ENCODE data around the gene INO80D. TPM values are rescaled to one million over a fixed set of nuclear protein-coding genes. Genes with fewer than 3 reads are reported as not detected.
A peak's percentile ranks its signal among the peaks of the same experiment; 100 is the strongest.

The INO80D gene
- total RNA-seq, 1 experiment from 2014 or later, result 14.4 TPM

GRCh38 chr2:206011018-206011614, 74.9 kb downstream of the INO80D start:
- BruUV-seq (replicated peaks), result no TSS peak
- no peak overlapping the region for H3K4me2 ChIP-seq (ENCODE audit: low read length)
- ChIA-PET RAD21 (ENCODE audit: low non-redundant PET in 1 of 2, low total read pairs in 2 of 2, uncharacterized antibody in 2 of 2, unreplicated experiment in 2 of 2) (no interaction called here), CTCF (no interaction called here), POLR2A (no interaction called here)
- ATAC-seq, result no peak; the same call in 1 of the 2 replicates
- no peaks in the 10 kb centered on the region; a peak in 1 of 4 replicates for H3K9me3 ChIP-seq (ENCODE audit: control insufficient read depth in 1 of 2, insufficient read depth in 1 of 2, low read depth in 1 of 2, low read length in 2 of 2)
- no peak overlapping the region for H2AFZ ChIP-seq (ENCODE audit: low read depth, low read length, poor library complexity, severe bottlenecking)
- H3K79me2 ChIP-seq (ENCODE audit: insufficient read depth, low read length), result no peaks in the 10 kb centered on the region
- TF ChIP-seq ZNF274 (IDR thresholded peaks at IDR 0.05; ENCODE audit: low read depth, low read length) (no peak), EZH2phosphoT487 (IDR thresholded peaks at IDR 0.05; ENCODE audit: borderline replicate concordance) (no peak), EZH2 (IDR thresholded peaks at IDR 0.05) (no peak), EGR1 (IDR thresholded peaks at IDR 0.05; ENCODE audit: low read depth) (no peak)
- H3K4me1 ChIP-seq (ENCODE audit: control insufficient read depth in 1 of 2, insufficient read depth in 2 of 2, low read length in 2 of 2), result no peaks in the 10 kb centered on the region; a peak in 1 of 4 replicates
- no peak overlapping the region for H3K9ac ChIP-seq (ENCODE audit: low read length)
- intact Hi-C loops (cut with micrococcal nuclease), result no loop called here
- no peaks in the 10 kb centered on the region for H3K9me2 ChIP-seq (ENCODE audit: insufficient read depth)
- DNase-seq (ENCODE audit: low read depth, low spot score), result no peak
- H3K27me3 ChIP-seq (ENCODE audit: insufficient read depth, low read length), result no peaks in the 10 kb centered on the region
- no peak overlapping the region for H3K27ac ChIP-seq (ENCODE audit: low read depth, low read length)
- no peaks in the 10 kb centered on the region for H4K20me1 ChIP-seq (ENCODE audit: insufficient read depth)
- H3K36me3 ChIP-seq (ENCODE audit: control insufficient read depth in 1 of 2, insufficient read depth in 2 of 2, low read length in 2 of 2), result no peaks in the 10 kb centered on the region; a peak in 1 of 4 replicates
- H3K4me3 ChIP-seq (replicated peaks in 1 of 2; ENCODE audit: low read depth in 1 of 2, low read length in 2 of 2), result no peak overlapping the region

DNA sequence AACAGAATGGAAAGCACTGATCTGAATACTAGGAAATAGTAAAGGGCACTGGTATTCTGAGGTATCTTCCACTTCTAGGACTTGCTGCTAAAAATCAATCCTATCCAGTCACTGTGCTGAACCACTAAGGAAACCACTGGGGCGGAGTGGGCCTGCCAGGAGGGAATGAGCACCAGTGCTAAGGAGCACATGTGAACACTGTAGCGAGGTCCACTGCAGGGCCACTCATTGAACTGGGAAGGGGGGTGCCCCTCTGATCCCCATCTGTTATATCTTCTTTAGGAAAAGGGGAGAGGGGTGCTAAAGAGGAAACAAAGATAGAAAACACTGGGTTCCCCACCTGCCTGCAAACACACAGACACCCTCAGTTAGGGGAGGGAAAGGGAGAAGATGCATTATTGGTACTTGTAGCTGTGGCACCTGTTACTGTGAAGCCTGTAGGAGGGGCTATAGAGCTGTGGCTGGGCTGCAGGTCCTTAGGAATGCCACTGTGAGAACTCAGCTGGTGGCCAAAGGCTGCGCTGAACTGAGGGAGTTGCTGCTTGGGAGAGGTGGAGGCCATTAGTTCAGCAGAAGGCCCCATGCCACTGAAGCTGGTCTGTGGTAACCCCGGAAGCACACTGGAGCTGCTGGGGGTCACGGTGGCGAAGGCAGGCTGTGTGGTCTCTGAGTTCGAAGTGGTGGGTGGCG, 81.8 kb downstream of the INO80D start:
- Histone ChIP-seq H4K20me1 (ENCODE audit: insufficient read depth) (no peaks in the 10 kb centered on the region), H3K79me2 (ENCODE audit: insufficient read depth, low read length) (no peaks in the 10 kb centered on the region), H3K27ac (ENCODE audit: low read depth, low read length) (no peak overlapping the region), H2AFZ (ENCODE audit: low read depth, low read length, poor library complexity, severe bottlenecking) (no peak overlapping the region), H3K9me2 (ENCODE audit: insufficient read depth) (no peaks in the 10 kb centered on the region), H3K27me3 (ENCODE audit: insufficient read depth, low read length) (no peaks in the 10 kb centered on the region), H3K9me3 (ENCODE audit: control insufficient read depth in 1 of 2, insufficient read depth in 1 of 2, low read depth in 1 of 2, low read length in 2 of 2) (no peaks in the 10 kb centered on the region), H3K4me1 (ENCODE audit: control insufficient read depth in 1 of 2, insufficient read depth in 2 of 2, low read length in 2 of 2) (no peaks in the 10 kb centered on the region), H3K36me3 (ENCODE audit: control insufficient read depth in 1 of 2, insufficient read depth in 2 of 2, low read length in 2 of 2) (no peaks in the 10 kb centered on the region), H3K4me3 (replicated peaks in 1 of 2; ENCODE audit: low read depth in 1 of 2, low read length in 2 of 2) (no peak overlapping the region), H3K4me2 (ENCODE audit: low read length) (no peak overlapping the region), H3K9ac (ENCODE audit: low read length) (no peak overlapping the region)
- DNase-seq (ENCODE audit: low read depth, low spot score) (peak; percentile 6), ATAC-seq (peak; percentile 91)
- CTCF ChIA-PET, result interaction anchor here (0.6 to 1.4 kb wide), 4 partner anchors 150 to 555 kb away, joined by 3 to 6 read pairs (median 3); no protein-coding TSS in a partner anchor
- RAD21 ChIA-PET (ENCODE audit: low non-redundant PET in 1 of 2, low total read pairs in 2 of 2, uncharacterized antibody in 2 of 2, unreplicated experiment in 2 of 2), result no interaction called here
- TF ChIP-seq CTCF (IDR thresholded peaks at IDR 0.05 in 2 of 3, conservative IDR thresholded peaks at IDR 0.05 in 1 of 3; ENCODE audit: borderline replicate concordance in 1 of 3, insufficient read depth in 1 of 3, low read depth in 2 of 3, low read length in 2 of 3) (peak in 2 of 3 experiments; percentile 58 to 59; a peak in 4 of 6 replicates), RAD21 (IDR thresholded peaks at IDR 0.05; ENCODE audit: low read depth) (peak; percentile 62), POLR2AphosphoS5 (IDR thresholded peaks at IDR 0.05; ENCODE audit: low read depth, low read length) (no peak), CBX3 (IDR thresholded peaks at IDR 0.05; ENCODE audit: low read depth) (no peak)
- POLR2A ChIA-PET, result no interaction called here
- intact Hi-C loops (cut with micrococcal nuclease), result loop anchor here (10.0 kb wide), 2 partner anchors 151 to 261 kb away; partner anchors contain the start of genes EEF1B2 and NDUFS1
- BruUV-seq (replicated peaks), result no TSS peak

Data from HCT116 (cell line).